Effector memory CD8-positive, alpha-beta T cell (primary cell): ENCODE measurements around the gene FBRSL1.

Experiments
- ATAC-seq: fragments of 150-1000 bp; cut with Tn5 transposase; replicated peaks from 2 replicates; pipeline ENCODE4 v1.10.0; 2021; ENCODE audit warnings: mild to moderate bottlenecking, moderate library complexity
- DNase-seq, 3 experiments: peaks; one replicate each; pipeline ENCODE4 v3.0.0; 2021
- H3K27ac Mint-ChIP-seq, 2 donors: one replicate each; pipeline ENCODE4 v1.8.0; 2022; ENCODE audit warnings: mild to moderate bottlenecking in 2 of 2, mixed read lengths in 2 of 2, moderate library complexity in 2 of 2
- H3K27me3 Mint-ChIP-seq, 2 donors: one replicate each; pipeline ENCODE4 v1.8.0; 2022; ENCODE audit warnings: mixed read lengths in 2 of 2
- H3K36me3 Mint-ChIP-seq: one replicate; pipeline ENCODE4 v1.8.0; 2022; ENCODE audit warnings: mild to moderate bottlenecking, moderate library complexity, mixed read lengths; ENCODE audit not compliant: insufficient read depth
- H3K4me1 Mint-ChIP-seq, 2 donors: one replicate each; pipeline ENCODE4 v1.8.0; 2022; ENCODE audit warnings: low read depth in 2 of 2, mixed read lengths in 2 of 2
- H3K4me3 Mint-ChIP-seq, 2 donors: one replicate each; pipeline ENCODE4 v1.8.0; 2022; ENCODE audit warnings: mild to moderate bottlenecking in 2 of 2, mixed read lengths in 2 of 2, moderate library complexity in 2 of 2
- H3K9me3 Mint-ChIP-seq, 2 donors: one replicate each; pipeline ENCODE4 v1.8.0; 2022; ENCODE audit warnings: mixed read lengths in 2 of 2

Gene FBRSL1

DNA sequence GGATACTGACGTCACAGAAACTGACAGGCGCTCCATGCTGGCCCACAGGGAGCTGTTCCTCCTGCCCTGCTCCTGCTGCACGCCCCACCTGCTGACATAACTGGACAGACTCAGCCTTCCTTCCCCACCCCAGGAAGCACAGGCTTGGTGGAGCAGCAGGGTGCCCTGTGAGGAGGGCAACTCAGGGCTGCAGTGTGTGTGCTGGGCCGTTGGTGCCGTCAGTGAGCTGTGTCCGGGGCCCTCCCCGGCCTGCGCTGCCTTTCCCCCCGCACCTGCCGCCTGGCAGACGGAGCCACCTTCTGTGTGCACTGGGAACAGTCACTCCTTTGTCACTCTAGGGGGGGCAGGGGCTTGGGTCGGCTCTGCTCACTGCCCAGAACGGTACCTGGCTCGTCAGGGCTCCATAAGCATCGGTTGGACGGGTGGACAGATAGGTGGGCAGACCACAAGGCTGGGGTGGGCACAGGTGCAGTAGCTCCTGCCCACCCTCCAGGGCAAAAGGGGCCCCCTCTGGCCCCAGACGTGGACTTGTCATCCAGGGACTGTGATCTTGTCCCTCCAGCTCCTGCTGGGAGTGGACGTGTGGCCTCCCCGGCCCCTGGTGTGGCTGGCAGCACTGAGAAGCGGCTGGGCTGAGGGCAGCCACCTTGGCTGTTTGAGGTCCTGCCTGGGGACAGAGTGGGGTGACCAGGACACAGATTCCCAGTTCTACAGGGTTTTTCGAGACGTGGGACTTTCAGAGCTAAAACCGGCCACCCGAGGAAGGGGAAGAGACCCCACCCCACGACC, 32.8 kb downstream of the FBRSL1 start:
- peaks cover 22% of the 10 kb centered on the region for H3K36me3 Mint-ChIP-seq
- no peak overlapping the region for H3K27ac Mint-ChIP-seq
- DNase-seq (no peak), ATAC-seq (no peak)
- no peaks in the 10 kb centered on the region for H3K27me3 Mint-ChIP-seq
- H3K4me3 Mint-ChIP-seq = peak overlapping the region in 1 of 2 donors; percentile 27
- peaks cover 3 to 16% of the 10 kb centered on the region in 2 donors for H3K9me3 Mint-ChIP-seq
- H3K4me1 Mint-ChIP-seq = peaks cover 34% of the 10 kb centered on the region in 2 donors

- Mint-ChIP-seq H3K4me1 (peaks cover 26 to 27% of the 10 kb centered on the region in 2 donors), H3K27me3 (no peaks in the 10 kb centered on the region), H3K4me3 (no peak overlapping the region), H3K9me3 (peaks cover 3 to 7% of the 10 kb centered on the region in 2 donors), H3K27ac (no peak overlapping the region), H3K36me3 (peaks cover 22% of the 10 kb centered on the region)
- peak; percentile 83 for ATAC-seq
- peak; percentile 74 to 77 (median 76) for DNase-seq
Observed at GRCh38 chr12:132523576-132524331, 33.8 kb downstream of the FBRSL1 start.

- DNase-seq = no peak
Observed at GRCh38 chr12:132524405-132524804, 34.5 kb downstream of the FBRSL1 start.

DNA sequence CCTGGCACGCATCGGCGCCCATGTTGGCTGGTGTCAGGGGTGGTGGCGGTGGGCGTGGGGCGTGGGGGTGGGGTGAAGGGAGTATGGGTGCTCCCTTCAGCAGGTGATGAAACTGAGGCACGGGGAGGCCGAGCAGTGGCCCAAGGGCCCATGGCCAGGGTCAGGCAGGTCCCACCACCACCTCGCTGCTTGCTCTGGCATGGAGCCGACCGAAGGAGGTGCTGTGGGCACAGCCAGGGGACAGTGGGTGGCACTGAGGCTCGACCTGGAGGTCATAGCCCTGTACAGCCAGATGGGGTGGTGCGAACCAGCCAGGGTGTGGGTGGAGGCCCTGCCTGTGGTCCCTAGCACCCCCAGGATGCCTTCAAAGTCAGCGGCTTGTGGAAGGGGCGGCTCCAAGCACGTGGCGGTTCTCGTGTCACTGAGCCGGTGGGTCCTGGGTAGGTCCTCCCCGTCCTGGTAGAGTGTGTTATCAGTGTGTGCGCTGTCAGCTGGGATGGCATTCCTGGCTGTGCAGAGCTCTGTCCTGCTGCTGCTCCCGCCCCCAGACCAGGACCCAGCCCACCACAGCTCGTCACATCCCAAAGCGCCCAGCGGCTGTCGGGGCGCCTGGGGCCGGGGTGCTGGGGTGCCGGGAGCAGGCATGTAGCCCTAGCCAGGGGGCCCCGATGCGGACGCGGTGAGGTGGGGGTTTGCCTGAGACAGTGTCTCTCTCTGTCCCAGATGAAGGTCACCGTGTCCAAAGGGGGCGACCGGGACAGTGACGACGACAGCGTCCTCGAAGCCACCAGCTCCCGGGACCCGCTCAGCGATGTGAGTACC, 35.3 kb downstream of the FBRSL1 start:
- peaks cover 21% of the 10 kb centered on the region for H3K36me3 Mint-ChIP-seq
- DNase-seq (no peak), ATAC-seq (no peak)
- H3K9me3 Mint-ChIP-seq = no peaks in the 10 kb centered on the region
- peaks cover 15 to 22% of the 10 kb centered on the region in 2 donors for H3K4me1 Mint-ChIP-seq
- H3K27me3 Mint-ChIP-seq = no peaks in the 10 kb centered on the region
- no peak overlapping the region for H3K4me3 Mint-ChIP-seq
- H3K27ac Mint-ChIP-seq = no peak overlapping the region

More at GRCh38 chr12:132524405-132524804, 34.5 kb downstream of the FBRSL1 start:
- peaks cover 24% of the 10 kb centered on the region for H3K36me3 Mint-ChIP-seq
- no peaks in the 10 kb centered on the region for H3K27me3 Mint-ChIP-seq
- H3K27ac Mint-ChIP-seq = no peak overlapping the region
- no peak overlapping the region for H3K4me3 Mint-ChIP-seq
- ATAC-seq = no peak
- H3K4me1 Mint-ChIP-seq = peaks cover 19 to 22% of the 10 kb centered on the region in 2 donors
- peaks cover 0 to under 1% of the 10 kb centered on the region in 2 donors for H3K9me3 Mint-ChIP-seq

GRCh38 chr12:132525833-132526455, 36.0 kb downstream of the FBRSL1 start:
- Mint-ChIP-seq H3K27me3 (no peaks in the 10 kb centered on the region), H3K4me1 (peaks cover 12 to 16% of the 10 kb centered on the region in 2 donors), H3K9me3 (no peaks in the 10 kb centered on the region), H3K36me3 (peaks cover 15% of the 10 kb centered on the region), H3K27ac (no peak overlapping the region), H3K4me3 (no peak overlapping the region)
- no peak for ATAC-seq
- no peak for DNase-seq

GRCh38 chr12:132527186-132527882, 37.4 kb downstream of the FBRSL1 start:
- no peak for ATAC-seq
- Mint-ChIP-seq H3K9me3 (no peaks in the 10 kb centered on the region), H3K27ac (no peak overlapping the region), H3K36me3 (peaks cover 12% of the 10 kb centered on the region), H3K4me1 (peaks cover 4 to 9% of the 10 kb centered on the region in 2 donors), H3K4me3 (no peak overlapping the region), H3K27me3 (no peaks in the 10 kb centered on the region)
- DNase-seq = no peak

GRCh38 chr12:132527883-132528264, 37.9 kb downstream of the FBRSL1 start:
- peaks cover 4 to 9% of the 10 kb centered on the region in 2 donors for H3K4me1 Mint-ChIP-seq
- H3K36me3 Mint-ChIP-seq = peaks cover 12% of the 10 kb centered on the region
- no peak for DNase-seq
- no peak overlapping the region for H3K4me3 Mint-ChIP-seq
- ATAC-seq = no peak
- H3K27me3 Mint-ChIP-seq = no peaks in the 10 kb centered on the region
- H3K27ac Mint-ChIP-seq = no peak overlapping the region
- no peaks in the 10 kb centered on the region for H3K9me3 Mint-ChIP-seq

DNA sequence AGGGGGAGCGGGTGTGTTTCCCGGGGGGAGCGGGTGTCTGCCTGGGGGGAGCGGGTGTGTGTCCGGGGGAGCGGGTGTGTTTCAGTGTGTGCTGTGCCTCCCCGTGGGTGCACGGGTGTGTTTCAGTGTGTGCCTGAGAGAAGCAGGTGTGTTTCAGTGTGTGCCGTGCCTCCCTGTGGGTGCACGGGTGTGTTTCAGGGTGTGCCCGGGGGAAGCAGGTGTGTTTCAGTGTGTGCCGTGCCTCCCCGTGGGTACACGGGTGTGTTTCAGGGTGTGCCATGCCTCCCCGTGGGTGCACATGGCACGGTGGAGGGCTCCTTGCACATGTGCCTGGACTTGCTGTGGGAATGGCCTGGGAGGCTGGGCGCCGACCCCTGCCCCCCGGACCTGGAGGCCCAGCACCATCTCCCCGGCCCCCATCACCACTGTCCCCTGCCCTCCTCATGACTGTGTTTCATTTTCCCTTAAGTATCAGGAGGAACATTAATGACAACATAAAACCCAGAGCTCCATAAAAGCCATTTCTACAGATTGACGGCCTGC, 38.7 kb downstream of the FBRSL1 start:
- Mint-ChIP-seq H3K27ac (no peak overlapping the region), H3K9me3 (no peaks in the 10 kb centered on the region), H3K27me3 (no peaks in the 10 kb centered on the region), H3K4me3 (no peak overlapping the region), H3K36me3 (peaks cover 10% of the 10 kb centered on the region), H3K4me1 (peaks cover 6 to 10% of the 10 kb centered on the region in 2 donors)
- ATAC-seq (no peak), DNase-seq (no peak)

- no peaks in the 10 kb centered on the region for H3K9me3 Mint-ChIP-seq
- ATAC-seq (no peak), DNase-seq (no peak)
- H3K4me3 Mint-ChIP-seq = no peak overlapping the region
- H3K4me1 Mint-ChIP-seq = peaks cover 4 to 7% of the 10 kb centered on the region in 2 donors
- peak overlapping the region in 1 of 2 donors; percentile 78 for H3K27ac Mint-ChIP-seq
- H3K27me3 Mint-ChIP-seq = no peaks in the 10 kb centered on the region
- H3K36me3 Mint-ChIP-seq = peaks cover 8% of the 10 kb centered on the region
Observed at GRCh38 chr12:132529156-132529839, 39.3 kb downstream of the FBRSL1 start.

GRCh38 chr12:132529906-132530305, 40.0 kb downstream of the FBRSL1 start:
- H3K27me3 Mint-ChIP-seq = no peaks in the 10 kb centered on the region
- H3K27ac Mint-ChIP-seq = peak overlapping the region; percentile 25 to 78
- peaks cover 0 to under 1% of the 10 kb centered on the region in 2 donors for H3K9me3 Mint-ChIP-seq
- DNase-seq (no peak), ATAC-seq (no peak)
- peaks cover 4 to 8% of the 10 kb centered on the region in 2 donors for H3K4me1 Mint-ChIP-seq
- no peak overlapping the region for H3K4me3 Mint-ChIP-seq
- H3K36me3 Mint-ChIP-seq = peaks cover 11% of the 10 kb centered on the region

GRCh38 chr12:132530447-132530846, 40.5 kb downstream of the FBRSL1 start:
- Mint-ChIP-seq H3K4me1 (peaks cover 4 to 13% of the 10 kb centered on the region in 2 donors), H3K27me3 (no peaks in the 10 kb centered on the region), H3K36me3 (peaks cover 12% of the 10 kb centered on the region), H3K27ac (peak overlapping the region in 1 of 2 donors; percentile 25), H3K4me3 (no peak overlapping the region), H3K9me3 (peaks cover 0 to 6% of the 10 kb centered on the region in 2 donors)
- DNase-seq (no peak), ATAC-seq (no peak)

GRCh38 chr12:132530851-132531250, 40.9 kb downstream of the FBRSL1 start:
- H3K4me3 Mint-ChIP-seq = no peak overlapping the region
- ATAC-seq (no peak), DNase-seq (no peak)
- peaks cover 4 to 16% of the 10 kb centered on the region in 2 donors for H3K4me1 Mint-ChIP-seq
- peaks cover 1 to 10% of the 10 kb centered on the region in 2 donors for H3K9me3 Mint-ChIP-seq
- H3K27me3 Mint-ChIP-seq = no peaks in the 10 kb centered on the region
- peaks cover 16% of the 10 kb centered on the region for H3K36me3 Mint-ChIP-seq
- H3K27ac Mint-ChIP-seq = no peak overlapping the region
